ENCODE measurements around the gene BCL6B.
"Not testable (repeated sequence)": the region's sequence is repeated elsewhere in the genome, so short reads cannot be mapped to it uniquely, and the experiment has no call there.

Gene BCL6B

GRCh38 chr17:7034955-7035590 is 12.2 kb downstream of the BCL6B start:
- no peak for DNase-seq

- DNase-seq, result peak; percentile 67
Measured at GRCh38 chr17:7035591-7036368, 12.9 kb downstream of the BCL6B start, which contains the start of gene SLC16A13. TSS of gene SLC16A13 (plus strand) at chr17:7036015. CDS start at chr17:7036383, 368 bp downstream.

- no peak for DNase-seq
Measured at GRCh38 chr17:7038025-7038862, 15.4 kb downstream of the BCL6B start.

- DNase-seq, result no peak
Measured at GRCh38 chr17:7039832-7040231, 17.0 kb downstream of the BCL6B start.

- DNase-seq, result no peak
Measured at GRCh38 chr17:7041607-7042500, 19.0 kb downstream of the BCL6B start.

- DNase-seq, result no peak
Measured at GRCh38 chr17:7042501-7043181, 19.8 kb downstream of the BCL6B start.

GRCh38 chr17:7043182-7043496 is 20.3 kb downstream of the BCL6B start:
- DNase-seq, result no peak

- no peak for DNase-seq
Measured at GRCh38 chr17:7043497-7044198, 20.8 kb downstream of the BCL6B start, which contains the start of gene SLC16A11. TSS of gene SLC16A11 (minus strand) at chr17:7044092. CDS start at chr17:7043513, 579 bp downstream.

- DNase-seq, result peak; percentile 37
Measured at GRCh38 chr17:7045492-7046126, 22.8 kb downstream of the BCL6B start.

GRCh38 chr17:7046127-7046724 is 23.4 kb downstream of the BCL6B start:
- DNase-seq, result no peak

GRCh38 chr17:7046725-7047397 is 24.0 kb downstream of the BCL6B start:
- DNase-seq, result not testable (repeated sequence)

GRCh38 chr17:7047566-7047965 is 24.7 kb downstream of the BCL6B start:
- no peak for DNase-seq

- DNase-seq, result no peak
Measured at GRCh38 chr17:7048968-7049367, 26.1 kb downstream of the BCL6B start.

GRCh38 chr17:7050583-7050982 is 27.7 kb downstream of the BCL6B start:
- not testable (repeated sequence) for DNase-seq

- no peak for DNase-seq
Measured at GRCh38 chr17:7056386-7056785, 33.5 kb downstream of the BCL6B start.

- DNase-seq, result no peak
Measured at GRCh38 chr17:7058831-7059447, 36.1 kb downstream of the BCL6B start.

GRCh38 chr17:7060165-7060891 is 37.5 kb downstream of the BCL6B start:
- DNase-seq, result no peak

- no peak for DNase-seq
Measured at GRCh38 chr17:7063518-7064094, 40.8 kb downstream of the BCL6B start.
